Thyroid gland (tissue), 4 donors: ENCODE measurements around the gene PRKCA. TPM values are rescaled to one million over a fixed set of nuclear protein-coding genes. Genes with fewer than 3 reads are reported as not detected.
"Not testable (repeated sequence)": the region's sequence is repeated elsewhere in the genome, so short reads cannot be mapped to it uniquely, and the experiment has no call there.

ENCODE experiments used
- DNase-seq, 2 donors: peaks; one replicate each; pipeline ENCODE4 v3.0.0-alpha.2; 2019
- H3K27ac ChIP-seq, 3 donors: fragments of 200-600 bp; sonication (generic); 1 replicate in 2 of 3; 2 replicates in 1 of 3; pipeline ENCODE4 v1.5.1; 2016 to 2019; ENCODE audit warnings: mild to moderate bottlenecking in 1 of 3, moderate library complexity in 1 of 3
- H3K27me3 ChIP-seq: fragments of 200-600 bp; sonication (generic); one replicate; pipeline ENCODE4 v1.5.1; 2019
- H3K36me3 ChIP-seq, 2 donors: fragments of 200-600 bp; sonication (generic); one replicate each; pipeline ENCODE4 v1.5.1; 2016 to 2019
- H3K4me1 ChIP-seq, 2 donors: fragments of 200-600 bp; sonication (generic); one replicate each; pipeline ENCODE4 v1.5.1; 2017 to 2019
- H3K4me3 ChIP-seq, 3 donors: fragments of 200-600 bp; sonication (generic); replicated peaks in 1 of 3; 1 replicate in 2 of 3; 2 replicates in 1 of 3; pipeline ENCODE4 v1.5.1; 2016; ENCODE audit warnings: mild to moderate bottlenecking in 1 of 3
- H3K9me3 ChIP-seq: fragments of 200-600 bp; sonication (generic); one replicate; pipeline ENCODE4 v1.5.1; 2017
- POLR2A ChIP-seq, 2 donors: fragments of 450-650 bp; IDR thresholded peaks; one replicate each; pipeline ENCODE4 v1.6.1; 2017; ENCODE audit warnings: antibody characterized with exemption in 2 of 2, mild to moderate bottlenecking in 2 of 2, moderate library complexity in 1 of 2
- whole genome bisulfite sequencing, 2 donors: methylation state at CpG; one replicate each; pipeline ENCODE4 v1.1.5; 2017; 5-methylcytosine and 5-hydroxymethylcytosine counted together
- intact Hi-C: fragments of 100-400 bp; cut with DNase I; formaldehyde crosslinking; loops from one replicate; pipeline ENCODE4 v1.15.1; 2023
- total RNA-seq, 4 donors: library from RNA; depleted of rRNA; stranded (reverse); fragments of >200 nt; gene quantifications; one replicate each; pipeline ENCODE4 v1.2.3, GENCODE V29; 2016
- TF ChIP-seq, protein P1 (sequence below), 6 experiments: fragments of 200-600 bp in 3 of 6; fragments of 450-650 bp in 3 of 6; sonication (generic) in 3 of 6; IDR thresholded peaks; one replicate each; pipeline ENCODE4 v1.5.1; 2016 to 2019; ENCODE audit warnings: antibody characterized with exemption in 6 of 6, mild to moderate bottlenecking in 2 of 6, inconsistent platforms in 1 of 6, moderate library complexity in 1 of 6

PRKCA gene
- total RNA-seq, 4 donors from 2014 or later: 6.7 to 24.2 (median 15.3) TPM

DNA sequence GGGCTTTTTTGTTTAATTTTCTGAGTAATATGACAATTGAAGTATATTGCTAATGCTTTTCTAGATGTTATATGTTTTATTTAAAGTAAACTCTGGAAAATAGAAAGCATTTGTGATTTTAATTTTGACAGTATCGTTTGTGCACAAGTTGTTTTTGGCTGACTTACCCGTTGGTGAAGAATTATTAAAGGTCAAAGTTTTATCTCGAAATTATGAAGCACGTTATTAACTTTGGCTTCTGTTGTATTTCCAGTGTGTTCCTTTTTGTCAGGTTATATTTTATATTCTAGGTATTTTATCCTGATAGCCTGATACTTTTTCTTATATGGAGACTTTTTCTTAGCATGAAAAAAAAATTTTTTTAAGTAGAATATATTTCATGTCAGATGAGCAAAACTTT is 16.8 kb downstream of the PRKCA start:
- no peak for DNase-seq
- TF ChIP-seq, protein P1, sequence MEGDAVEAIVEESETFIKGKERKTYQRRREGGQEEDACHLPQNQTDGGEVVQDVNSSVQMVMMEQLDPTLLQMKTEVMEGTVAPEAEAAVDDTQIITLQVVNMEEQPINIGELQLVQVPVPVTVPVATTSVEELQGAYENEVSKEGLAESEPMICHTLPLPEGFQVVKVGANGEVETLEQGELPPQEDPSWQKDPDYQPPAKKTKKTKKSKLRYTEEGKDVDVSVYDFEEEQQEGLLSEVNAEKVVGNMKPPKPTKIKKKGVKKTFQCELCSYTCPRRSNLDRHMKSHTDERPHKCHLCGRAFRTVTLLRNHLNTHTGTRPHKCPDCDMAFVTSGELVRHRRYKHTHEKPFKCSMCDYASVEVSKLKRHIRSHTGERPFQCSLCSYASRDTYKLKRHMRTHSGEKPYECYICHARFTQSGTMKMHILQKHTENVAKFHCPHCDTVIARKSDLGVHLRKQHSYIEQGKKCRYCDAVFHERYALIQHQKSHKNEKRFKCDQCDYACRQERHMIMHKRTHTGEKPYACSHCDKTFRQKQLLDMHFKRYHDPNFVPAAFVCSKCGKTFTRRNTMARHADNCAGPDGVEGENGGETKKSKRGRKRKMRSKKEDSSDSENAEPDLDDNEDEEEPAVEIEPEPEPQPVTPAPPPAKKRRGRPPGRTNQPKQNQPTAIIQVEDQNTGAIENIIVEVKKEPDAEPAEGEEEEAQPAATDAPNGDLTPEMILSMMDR (IDR thresholded peaks at IDR 0.05): no peak
- TF ChIP-seq POLR2A (IDR thresholded peaks at IDR 0.05): no peak
- H3K27me3 ChIP-seq: no peaks in the 10 kb centered on the region
- intact Hi-C loops: no loop called here
- H3K27ac ChIP-seq: no peak overlapping the region
- no peaks in the 10 kb centered on the region for H3K4me1 ChIP-seq
- no peaks in the 10 kb centered on the region for H3K36me3 ChIP-seq
- no peak overlapping the region for H3K4me3 ChIP-seq
- 83 to 86% methylated on average over 4 of the region's 4 CpGs for WGBS, 2 donors
- H3K9me3 ChIP-seq: no peaks in the 10 kb centered on the region

DNA sequence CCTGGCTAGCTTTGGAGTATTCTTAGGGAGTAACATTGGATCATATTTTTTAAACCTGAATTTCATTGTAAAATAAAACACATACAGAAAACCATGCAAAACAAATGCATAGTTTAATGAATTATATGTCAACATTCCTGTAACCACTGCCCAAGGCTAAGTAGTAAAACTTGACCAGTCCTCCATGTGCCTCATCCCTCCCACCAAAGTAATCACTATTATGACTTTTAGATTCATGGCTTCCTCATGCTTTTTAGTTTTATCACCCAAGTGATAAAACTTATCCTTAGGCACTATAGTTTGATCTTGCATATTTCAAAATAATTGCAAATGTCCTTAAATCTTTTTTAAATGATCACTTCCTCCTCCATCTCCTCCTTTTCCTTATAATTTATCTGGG is 20.4 kb downstream of the PRKCA start:
- H3K27ac ChIP-seq: no peak overlapping the region
- no peaks in the 10 kb centered on the region for H3K4me1 ChIP-seq
- no peak overlapping the region for H3K4me3 ChIP-seq
- intact Hi-C loops: no loop called here
- H3K27me3 ChIP-seq: no peaks in the 10 kb centered on the region
- no peaks in the 10 kb centered on the region for H3K9me3 ChIP-seq
- TF ChIP-seq POLR2A (IDR thresholded peaks at IDR 0.05): no peak
- TF ChIP-seq, protein P1 (IDR thresholded peaks at IDR 0.05): no peak
- DNase-seq: no peak
- no peaks in the 10 kb centered on the region for H3K36me3 ChIP-seq

DNA sequence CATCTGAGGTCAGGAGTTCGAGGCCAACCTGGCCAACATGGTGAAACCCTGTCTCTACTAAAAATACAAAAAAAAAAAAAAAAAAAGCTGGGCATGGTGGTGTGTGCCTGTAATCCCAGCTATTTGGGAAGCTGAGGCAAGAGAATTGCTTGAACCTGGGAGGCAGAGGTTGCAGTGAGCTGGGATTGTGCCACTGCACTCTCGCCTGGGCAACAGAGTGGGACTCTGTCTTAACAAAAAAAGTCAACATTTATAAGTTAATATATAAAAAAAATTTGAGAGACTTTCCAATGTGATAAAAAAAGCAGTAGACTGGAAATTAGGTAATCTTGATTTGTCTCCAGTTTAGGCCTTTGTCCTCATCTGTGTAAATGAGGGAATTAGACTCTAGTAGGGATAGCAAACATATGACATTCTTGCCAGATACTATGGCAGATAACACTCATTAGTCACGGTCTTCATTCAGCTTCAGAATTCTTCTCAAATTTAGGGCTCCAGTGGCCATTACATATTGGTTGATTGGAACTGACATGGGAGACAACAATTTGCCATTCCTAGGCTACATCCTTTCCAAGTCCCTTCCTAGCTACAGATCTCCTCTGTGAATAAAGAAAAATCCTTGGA is 22.1 kb downstream of the PRKCA start:
- DNase-seq, H3K9me3 ChIP-seq, H3K4me3 ChIP-seq, H3K4me1 ChIP-seq, intact Hi-C loops, H3K27me3 ChIP-seq, H3K27ac ChIP-seq, H3K36me3 ChIP-seq: not testable (repeated sequence)
- WGBS, 2 donors: 94 to 98% methylated on average over 3 of the region's 3 CpGs

DNA sequence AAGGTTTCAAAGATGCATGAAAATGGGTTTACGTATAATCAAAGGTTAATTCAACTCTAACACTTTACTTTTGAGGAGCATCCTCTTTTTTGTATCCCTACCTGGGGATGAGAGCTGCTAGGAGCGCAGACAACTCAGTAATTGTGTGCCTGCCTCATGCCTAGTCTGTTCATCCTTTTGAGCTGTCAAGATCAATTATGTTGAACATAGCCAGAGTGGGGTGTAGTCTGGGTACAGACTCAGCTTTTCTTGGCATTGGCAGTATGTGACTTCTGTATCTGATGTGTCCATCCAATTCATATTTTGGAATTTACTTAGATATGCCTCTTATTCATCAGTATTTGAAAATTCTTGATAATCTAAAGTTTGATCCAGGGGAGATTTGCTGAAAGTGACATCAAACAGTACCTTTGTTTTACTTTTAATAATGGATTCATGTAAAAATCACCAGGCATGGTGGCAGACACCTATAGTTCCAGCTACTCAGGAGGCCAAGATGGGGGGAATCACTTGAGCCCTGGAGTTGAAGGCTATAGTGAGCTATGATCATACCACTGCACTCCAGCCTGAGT is 24.1 kb downstream of the PRKCA start:
- H3K27ac ChIP-seq: no peak overlapping the region
- 95 to 97% methylated on average over 2 of the region's 2 CpGs for WGBS, 2 donors
- H3K36me3 ChIP-seq: no peaks in the 10 kb centered on the region
- no peaks in the 10 kb centered on the region for H3K9me3 ChIP-seq
- H3K4me3 ChIP-seq: no peak overlapping the region
- no peaks in the 10 kb centered on the region for H3K27me3 ChIP-seq
- no peak for DNase-seq
- intact Hi-C loops: no loop called here
- H3K4me1 ChIP-seq: no peaks in the 10 kb centered on the region
- TF ChIP-seq, protein P1 (IDR thresholded peaks at IDR 0.05): no peak
- no peak for TF ChIP-seq POLR2A (IDR thresholded peaks at IDR 0.05)

DNA sequence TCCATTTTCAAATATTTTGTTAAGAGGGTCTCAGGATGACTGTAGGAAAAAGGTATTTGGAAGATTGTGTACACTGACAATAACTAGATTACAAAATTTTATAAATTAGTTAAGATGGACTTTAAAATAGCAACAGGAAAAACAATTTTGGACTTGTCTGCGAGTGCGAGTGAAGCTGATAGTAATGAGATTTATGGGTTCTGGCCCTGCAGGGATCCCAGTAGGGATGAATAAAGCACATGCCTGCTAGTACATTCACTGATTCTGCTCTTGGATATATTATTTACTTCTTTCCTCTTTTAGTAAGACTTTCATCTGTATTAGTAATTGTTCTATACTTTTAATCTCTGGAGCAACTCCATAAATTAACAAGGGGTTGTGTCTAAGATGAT is 28.2 kb downstream of the PRKCA start:
- Histone ChIP-seq H3K27ac (no peak overlapping the region), H3K36me3 (no peaks in the 10 kb centered on the region), H3K9me3 (no peaks in the 10 kb centered on the region), H3K27me3 (no peaks in the 10 kb centered on the region), H3K4me1 (no peaks in the 10 kb centered on the region), H3K4me3 (no peak overlapping the region)
- intact Hi-C loops: no loop called here
- 81 to 82% methylated on average over 2 of the region's 2 CpGs for WGBS, 2 donors
- TF ChIP-seq, protein P1 (IDR thresholded peaks at IDR 0.05): no peak
- no peak for TF ChIP-seq POLR2A (IDR thresholded peaks at IDR 0.05)
- DNase-seq: no peak
